HL-60 (cell line): ENCODE results near the gene RPN2.

Source experiments
- DNase-seq, 2 experiments: peaks; one replicate each; pipeline ENCODE4 v3.0.0-alpha.2; 2010 to 2020; ENCODE audit warnings: low read depth in 1 of 2, low spot score in 1 of 2
- H3K27ac ChIP-seq: fragments of 250-450 bp; sonication (Bioruptor Pico); replicated peaks from 2 replicates; pipeline ENCODE4 v1.5.1; 2020; ENCODE audit warnings: mild to moderate bottlenecking, moderate library complexity
- H3K27me3 ChIP-seq: fragments of 250-450 bp; sonication (Bioruptor Pico); 2 replicates; pipeline ENCODE4 v1.5.1; 2021; ENCODE audit warnings: mild to moderate bottlenecking, moderate library complexity; ENCODE audit not compliant: insufficient read depth, poor library complexity, severe bottlenecking
- H3K4me3 ChIP-seq: replicated peaks from 2 replicates; pipeline ENCODE4 v1.5.1; 2011; ENCODE audit warnings: mild to moderate bottlenecking, control low read depth, low read length; ENCODE audit not compliant: insufficient read depth
- GABPA ChIP-seq: IDR thresholded peaks from 2 replicates; pipeline ENCODE4 v1.6.1; 2012; ENCODE audit warnings: low read depth
- POLR2AphosphoS5 ChIP-seq: IDR thresholded peaks from 2 replicates; pipeline ENCODE4 v1.6.1; 2012; ENCODE audit warnings: low read depth
- SPI1 ChIP-seq: IDR thresholded peaks from 2 replicates; pipeline ENCODE4 v1.6.1; 2012; ENCODE audit warnings: low read depth, mild to moderate bottlenecking, borderline replicate concordance
- TF ChIP-seq, protein P1 (sequence below): IDR thresholded peaks from 2 replicates; pipeline ENCODE4 v1.6.1; 2012; ENCODE audit warnings: low read depth; ENCODE audit not compliant: insufficient replicate concordance
- TF ChIP-seq, protein P2 (sequence below): IDR thresholded peaks from one replicate; pipeline ENCODE4 v1.5.1; 2011; ENCODE audit warnings: low read length, control low read depth, inconsistent platforms; ENCODE audit not compliant: insufficient read depth

RPN2 gene

DNA sequence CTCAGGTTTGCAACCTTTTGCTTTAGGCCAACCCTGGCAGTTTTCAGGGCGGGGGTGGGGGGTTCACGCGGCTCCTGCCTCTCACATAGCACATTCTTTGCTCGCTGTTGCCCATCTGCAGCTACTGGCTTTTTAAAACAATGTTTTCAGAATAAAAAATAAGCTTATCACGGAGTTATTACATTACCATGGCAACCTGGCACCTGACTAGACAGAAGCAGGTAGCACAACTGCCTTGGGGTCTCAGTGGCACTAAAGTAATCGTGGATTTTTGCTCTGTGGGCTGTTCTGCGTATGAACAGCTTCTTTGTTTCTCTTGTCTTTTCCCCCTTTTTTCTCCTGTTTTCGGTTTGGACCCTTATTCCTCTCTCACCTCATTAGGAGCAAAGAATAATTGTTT, 101.3 kb downstream of the RPN2 start:
- H3K27me3 ChIP-seq = no peaks in the 10 kb centered on the region
- no peak overlapping the region for H3K27ac ChIP-seq
- H3K4me3 ChIP-seq = no peak overlapping the region
- DNase-seq = no peak
- TF ChIP-seq, protein P1, sequence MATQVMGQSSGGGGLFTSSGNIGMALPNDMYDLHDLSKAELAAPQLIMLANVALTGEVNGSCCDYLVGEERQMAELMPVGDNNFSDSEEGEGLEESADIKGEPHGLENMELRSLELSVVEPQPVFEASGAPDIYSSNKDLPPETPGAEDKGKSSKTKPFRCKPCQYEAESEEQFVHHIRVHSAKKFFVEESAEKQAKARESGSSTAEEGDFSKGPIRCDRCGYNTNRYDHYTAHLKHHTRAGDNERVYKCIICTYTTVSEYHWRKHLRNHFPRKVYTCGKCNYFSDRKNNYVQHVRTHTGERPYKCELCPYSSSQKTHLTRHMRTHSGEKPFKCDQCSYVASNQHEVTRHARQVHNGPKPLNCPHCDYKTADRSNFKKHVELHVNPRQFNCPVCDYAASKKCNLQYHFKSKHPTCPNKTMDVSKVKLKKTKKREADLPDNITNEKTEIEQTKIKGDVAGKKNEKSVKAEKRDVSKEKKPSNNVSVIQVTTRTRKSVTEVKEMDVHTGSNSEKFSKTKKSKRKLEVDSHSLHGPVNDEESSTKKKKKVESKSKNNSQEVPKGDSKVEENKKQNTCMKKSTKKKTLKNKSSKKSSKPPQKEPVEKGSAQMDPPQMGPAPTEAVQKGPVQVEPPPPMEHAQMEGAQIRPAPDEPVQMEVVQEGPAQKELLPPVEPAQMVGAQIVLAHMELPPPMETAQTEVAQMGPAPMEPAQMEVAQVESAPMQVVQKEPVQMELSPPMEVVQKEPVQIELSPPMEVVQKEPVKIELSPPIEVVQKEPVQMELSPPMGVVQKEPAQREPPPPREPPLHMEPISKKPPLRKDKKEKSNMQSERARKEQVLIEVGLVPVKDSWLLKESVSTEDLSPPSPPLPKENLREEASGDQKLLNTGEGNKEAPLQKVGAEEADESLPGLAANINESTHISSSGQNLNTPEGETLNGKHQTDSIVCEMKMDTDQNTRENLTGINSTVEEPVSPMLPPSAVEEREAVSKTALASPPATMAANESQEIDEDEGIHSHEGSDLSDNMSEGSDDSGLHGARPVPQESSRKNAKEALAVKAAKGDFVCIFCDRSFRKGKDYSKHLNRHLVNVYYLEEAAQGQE = no peak
- TF ChIP-seq POLR2AphosphoS5 (no peak), GABPA (no peak), SPI1 (no peak)
- TF ChIP-seq, protein P2, sequence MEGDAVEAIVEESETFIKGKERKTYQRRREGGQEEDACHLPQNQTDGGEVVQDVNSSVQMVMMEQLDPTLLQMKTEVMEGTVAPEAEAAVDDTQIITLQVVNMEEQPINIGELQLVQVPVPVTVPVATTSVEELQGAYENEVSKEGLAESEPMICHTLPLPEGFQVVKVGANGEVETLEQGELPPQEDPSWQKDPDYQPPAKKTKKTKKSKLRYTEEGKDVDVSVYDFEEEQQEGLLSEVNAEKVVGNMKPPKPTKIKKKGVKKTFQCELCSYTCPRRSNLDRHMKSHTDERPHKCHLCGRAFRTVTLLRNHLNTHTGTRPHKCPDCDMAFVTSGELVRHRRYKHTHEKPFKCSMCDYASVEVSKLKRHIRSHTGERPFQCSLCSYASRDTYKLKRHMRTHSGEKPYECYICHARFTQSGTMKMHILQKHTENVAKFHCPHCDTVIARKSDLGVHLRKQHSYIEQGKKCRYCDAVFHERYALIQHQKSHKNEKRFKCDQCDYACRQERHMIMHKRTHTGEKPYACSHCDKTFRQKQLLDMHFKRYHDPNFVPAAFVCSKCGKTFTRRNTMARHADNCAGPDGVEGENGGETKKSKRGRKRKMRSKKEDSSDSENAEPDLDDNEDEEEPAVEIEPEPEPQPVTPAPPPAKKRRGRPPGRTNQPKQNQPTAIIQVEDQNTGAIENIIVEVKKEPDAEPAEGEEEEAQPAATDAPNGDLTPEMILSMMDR = no peak

DNA sequence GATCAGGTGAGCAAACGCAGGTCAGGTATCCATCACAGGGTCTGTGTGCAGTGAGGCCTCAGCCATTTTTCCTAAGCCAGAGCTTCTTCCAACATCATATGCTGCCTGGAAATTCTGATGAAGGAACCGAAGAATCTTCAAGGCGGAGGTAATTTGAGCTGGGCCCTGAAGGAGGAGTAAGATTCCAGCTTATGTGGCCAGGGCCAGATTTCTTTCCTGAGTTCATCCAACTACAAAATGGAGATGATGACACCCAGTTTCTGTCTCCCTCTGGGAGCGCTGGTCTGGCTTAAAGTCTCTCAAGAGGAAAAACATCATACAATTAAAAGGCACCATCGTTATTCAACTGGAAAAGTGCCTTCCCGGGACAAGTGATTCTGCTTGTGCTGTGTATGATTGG, 103.4 kb downstream of the RPN2 start:
- no peak overlapping the region for H3K4me3 ChIP-seq
- DNase-seq = no peak
- H3K27ac ChIP-seq = no peak overlapping the region
- no peaks in the 10 kb centered on the region for H3K27me3 ChIP-seq
- TF ChIP-seq POLR2AphosphoS5 (no peak), SPI1 (no peak), GABPA (no peak)
- TF ChIP-seq, protein P2 = no peak
- TF ChIP-seq, protein P1 = no peak

DNA sequence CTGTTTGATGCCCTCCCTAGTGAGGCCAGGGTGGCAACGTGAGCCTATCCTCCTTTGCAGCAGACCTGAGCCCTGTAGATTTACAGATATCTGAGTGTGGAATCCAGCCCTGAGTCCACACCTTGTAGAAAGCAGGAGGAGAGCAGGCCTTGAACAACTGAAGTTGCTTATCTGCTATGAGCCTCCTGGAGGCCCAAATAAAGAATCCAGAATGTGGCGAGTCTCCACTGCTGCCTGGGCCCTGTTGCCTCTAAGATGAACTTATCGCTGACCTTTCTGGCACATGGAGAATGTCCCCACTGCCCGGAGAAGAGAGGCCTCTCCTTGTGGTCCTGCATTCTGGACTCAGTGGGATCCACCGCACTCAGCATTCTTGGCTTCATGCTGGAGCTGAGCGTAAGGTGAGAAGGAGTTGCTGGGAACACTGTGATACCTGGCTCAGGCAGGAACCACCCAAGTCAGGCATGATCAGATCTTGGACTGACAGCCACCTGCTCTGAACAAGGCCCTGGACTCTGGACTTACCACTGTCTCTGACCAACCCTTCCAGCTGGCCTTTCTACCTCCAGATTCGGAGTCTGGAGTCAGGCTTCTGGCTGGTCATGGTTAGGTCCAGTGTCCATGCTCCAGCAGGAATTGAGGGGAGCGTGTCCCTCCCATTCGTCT, 104.5 kb downstream of the RPN2 start:
- TF ChIP-seq, protein P1 = no peak
- TF ChIP-seq SPI1 (no peak), GABPA (no peak), POLR2AphosphoS5 (no peak)
- TF ChIP-seq, protein P2 = no peak
- no peak overlapping the region for H3K27ac ChIP-seq
- no peak for DNase-seq
- no peak overlapping the region for H3K4me3 ChIP-seq
- no peaks in the 10 kb centered on the region for H3K27me3 ChIP-seq
